ENCODE measurements around the gene NUDC. TPM values are rescaled to one million over a fixed set of nuclear protein-coding genes. Genes with fewer than 3 reads are reported as not detected.

Gene NUDC
- total and polyA plus RNA-seq, 12 donors, result 63.3 to 257 (median 97.7) TPM

DNA sequence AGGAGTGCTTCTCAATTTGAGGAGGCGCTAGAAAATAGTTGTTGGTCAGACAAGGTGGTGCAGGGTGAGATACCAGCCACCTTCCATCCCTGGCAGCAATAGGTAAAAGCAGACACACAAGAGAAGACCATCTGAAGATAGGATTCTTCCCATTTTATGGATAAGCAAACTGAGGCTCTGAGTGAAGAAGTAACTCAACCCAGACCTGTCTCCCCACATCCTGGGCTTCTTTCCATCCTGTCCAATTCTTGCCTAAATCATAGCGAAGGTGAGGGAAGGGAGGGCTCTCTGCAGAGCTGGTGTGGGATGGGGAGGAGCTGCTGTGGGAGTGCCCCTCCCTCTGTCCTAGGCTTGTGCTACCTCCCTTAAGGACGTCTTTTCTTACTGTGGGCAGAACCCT, 50.0 kb downstream of the NUDC start:
- intact Hi-C loops (cut with DNase I), result no loop called here
- TF ChIP-seq CTCF (IDR thresholded peaks at IDR 0.05), result no peak
- no peak for TF ChIP-seq POLR2A (IDR thresholded peaks at IDR 0.05)
- Histone ChIP-seq H3K9me3 (replicated peaks in 1 of 3) (no peaks in the 10 kb centered on the region), H3K36me3 (replicated peaks in 1 of 2) (no peaks in the 10 kb centered on the region), H3K27me3 (no peaks in the 10 kb centered on the region), H3K4me1 (replicated peaks in 1 of 2) (no peaks in the 10 kb centered on the region), H3K4me3 (no peak overlapping the region), H3K27ac (no peak overlapping the region)
- WGBS, 4 donors, result 69 to 82% (median 71%) methylated on average over 3 of the region's 3 CpGs
- no peak for DNase-seq

DNA sequence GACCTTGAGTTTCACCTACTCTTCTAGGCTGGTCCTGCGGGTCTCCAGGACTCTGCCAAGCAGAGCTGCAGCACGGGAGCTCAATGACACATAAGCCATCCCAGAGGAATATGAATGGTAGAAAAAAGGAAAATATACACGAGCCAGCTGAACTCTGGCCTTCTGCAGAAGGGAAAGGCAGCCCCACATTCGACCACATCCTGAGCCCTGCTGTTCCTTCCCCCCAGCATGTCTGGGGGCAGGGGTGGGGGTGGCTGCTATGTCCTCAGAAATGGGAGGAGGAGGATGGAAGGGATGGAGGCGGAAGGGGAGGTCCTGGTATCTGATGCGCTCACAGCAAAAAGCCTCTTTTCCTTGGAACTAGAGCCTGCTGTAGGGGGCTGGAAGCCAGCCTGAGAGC, 50.8 kb downstream of the NUDC start:
- 33 to 38% (median 35%) methylated on average over 6 of the region's 6 CpGs for WGBS, 4 donors
- Histone ChIP-seq H3K27ac (no peak overlapping the region), H3K4me1 (replicated peaks in 1 of 2) (no peaks in the 10 kb centered on the region), H3K9me3 (replicated peaks in 1 of 3) (no peaks in the 10 kb centered on the region), H3K36me3 (replicated peaks in 1 of 2) (no peaks in the 10 kb centered on the region), H3K27me3 (no peaks in the 10 kb centered on the region), H3K4me3 (no peak overlapping the region)
- TF ChIP-seq POLR2A (IDR thresholded peaks at IDR 0.05), result no peak
- no peak for TF ChIP-seq CTCF (IDR thresholded peaks at IDR 0.05)
- DNase-seq, result no peak
- intact Hi-C loops (cut with DNase I), result no loop called here

DNA sequence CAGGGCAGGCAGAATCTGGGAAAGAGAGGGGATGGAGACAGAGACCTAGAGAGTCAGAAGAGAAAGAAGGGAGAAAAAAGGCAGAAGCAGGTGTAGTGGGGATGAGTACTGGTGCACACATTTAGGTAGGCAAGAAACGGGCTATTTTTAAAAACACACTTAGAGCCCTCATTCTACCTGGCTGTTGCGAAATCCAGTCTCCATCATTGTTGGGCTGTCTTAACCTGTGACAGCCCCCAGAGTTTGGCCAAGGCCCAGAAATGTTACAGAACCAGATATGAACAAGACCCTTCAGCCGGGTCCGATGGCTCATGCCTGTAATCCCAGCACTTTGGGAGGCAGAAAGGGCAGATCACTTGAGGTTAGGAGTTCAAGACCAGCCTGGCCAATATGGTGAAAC, 51.3 kb downstream of the NUDC start:
- no peak overlapping the region for H3K4me3 ChIP-seq
- TF ChIP-seq POLR2A (IDR thresholded peaks at IDR 0.05) (no peak), CTCF (IDR thresholded peaks at IDR 0.05) (no peak)
- no peak for DNase-seq
- intact Hi-C loops (cut with DNase I), result no loop called here
- WGBS, 4 donors, result 83 to 96% (median 91%) methylated on average over 4 of the region's 4 CpGs
- no peak overlapping the region for H3K27ac ChIP-seq
- H3K4me1 ChIP-seq (replicated peaks in 1 of 2), result no peaks in the 10 kb centered on the region
- H3K36me3 ChIP-seq (replicated peaks in 1 of 2), result no peaks in the 10 kb centered on the region
- H3K27me3 ChIP-seq, result no peaks in the 10 kb centered on the region
- no peaks in the 10 kb centered on the region for H3K9me3 ChIP-seq (replicated peaks in 1 of 3)

DNA sequence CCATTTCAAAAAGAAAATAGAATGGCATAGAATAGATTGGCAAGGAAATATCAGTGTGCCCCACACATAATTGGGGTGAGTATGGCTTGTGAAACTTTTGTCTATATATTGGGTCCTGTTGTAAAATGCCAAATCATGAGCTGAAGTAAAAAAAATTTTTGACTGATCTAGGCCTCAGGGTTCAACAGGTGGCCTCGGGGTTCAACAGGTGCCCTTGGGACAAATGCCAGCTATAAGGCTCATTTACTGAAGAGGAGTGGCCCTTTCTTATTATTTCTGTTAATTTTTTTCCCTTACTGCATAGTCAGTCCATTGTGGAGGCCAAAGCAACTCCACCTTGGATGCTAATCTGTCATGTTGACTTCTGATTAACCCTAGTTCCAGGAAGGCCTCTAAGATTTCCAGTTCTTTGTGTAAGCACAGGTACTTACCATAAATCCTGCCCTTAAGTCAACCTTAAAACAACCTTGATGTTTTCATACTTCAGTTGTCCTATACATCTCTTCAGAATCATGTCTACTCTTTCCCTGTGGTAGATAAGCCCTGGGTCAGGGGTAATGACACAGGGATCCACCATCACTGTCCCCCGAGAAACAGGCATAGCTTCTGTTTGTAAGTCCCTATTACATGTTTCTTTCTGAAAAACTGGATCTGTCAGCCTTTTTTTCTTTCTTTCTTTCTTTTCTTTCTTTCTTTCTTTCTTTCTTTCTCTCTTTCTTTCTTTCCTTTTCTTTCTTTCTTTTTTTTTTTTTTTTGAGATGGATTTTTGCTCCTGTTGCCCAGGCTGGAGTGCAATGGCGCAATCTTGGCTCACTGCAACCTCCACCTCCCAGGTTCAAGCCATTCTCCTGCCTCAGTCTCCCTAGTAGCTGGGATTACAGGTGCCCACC, 55.3 kb downstream of the NUDC start:
- no peak for DNase-seq
- intact Hi-C loops (cut with DNase I), result no loop called here
- no peak for TF ChIP-seq POLR2A (IDR thresholded peaks at IDR 0.05)
- no peak for TF ChIP-seq CTCF (IDR thresholded peaks at IDR 0.05)
- H3K4me3 ChIP-seq, result no peak overlapping the region
- WGBS, 4 donors, result 74 to 92% (median 85%) methylated on average over 3 of the region's 3 CpGs
- no peaks in the 10 kb centered on the region for H3K36me3 ChIP-seq (replicated peaks in 1 of 2)
- H3K9me3 ChIP-seq (replicated peaks in 1 of 3), result no peaks in the 10 kb centered on the region
- no peaks in the 10 kb centered on the region for H3K27me3 ChIP-seq
- H3K4me1 ChIP-seq (replicated peaks in 1 of 2), result no peaks in the 10 kb centered on the region
- H3K27ac ChIP-seq, result no peak overlapping the region

Data from adrenal gland (tissue), 12 donors.